Ishikawa (cell line): Measurements from ENCODE around the gene SCN2B.

Experiments
- CEBPB ChIP-seq: IDR thresholded peaks from 2 replicates; pipeline ENCODE4 v1.6.1; 2012
- EP300 ChIP-seq: IDR thresholded peaks from 2 replicates; pipeline ENCODE4 v1.6.1; 2012; ENCODE audit warnings: borderline replicate concordance
- RAD21 ChIP-seq: IDR thresholded peaks from 2 replicates; pipeline ENCODE4 v1.6.1; 2012; ENCODE audit warnings: low read depth
- TCF12 ChIP-seq: IDR thresholded peaks from 2 replicates; pipeline ENCODE4 v1.6.1; 2012; ENCODE audit warnings: low read depth
- TEAD4 ChIP-seq: IDR thresholded peaks from 2 replicates; pipeline ENCODE4 v1.6.1; 2012
- ZBTB7A ChIP-seq: IDR thresholded peaks from 2 replicates; pipeline ENCODE4 v1.6.1; 2012; ENCODE audit warnings: low read depth
- TF ChIP-seq, protein P1 (sequence below): IDR thresholded peaks from 2 replicates; pipeline ENCODE4 v1.6.1; 2012; ENCODE audit warnings: low read depth, mild to moderate bottlenecking

DNA sequence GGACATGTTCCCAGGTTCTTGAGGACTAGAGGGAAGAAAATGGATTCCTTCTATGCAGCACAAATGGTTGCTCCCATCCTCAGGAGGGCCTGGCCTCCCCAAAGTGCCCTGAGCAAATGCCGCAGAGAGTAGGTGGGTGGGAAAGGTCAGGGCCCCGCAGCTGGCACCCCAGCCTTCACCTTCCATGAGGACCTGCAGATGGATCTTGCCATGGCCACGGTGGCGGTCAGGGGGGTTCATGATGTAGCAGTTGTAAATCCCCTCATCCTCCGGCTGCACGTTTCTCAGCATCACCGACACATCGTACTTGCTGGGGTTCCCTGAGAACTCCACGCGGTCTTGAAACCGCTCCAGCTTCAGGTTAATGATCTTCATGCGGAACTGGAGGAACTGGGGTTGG lies 8.5 kb downstream of the SCN2B start:
- no peak for TF ChIP-seq EP300
- TF ChIP-seq RAD21 = no peak
- TF ChIP-seq, protein P1, sequence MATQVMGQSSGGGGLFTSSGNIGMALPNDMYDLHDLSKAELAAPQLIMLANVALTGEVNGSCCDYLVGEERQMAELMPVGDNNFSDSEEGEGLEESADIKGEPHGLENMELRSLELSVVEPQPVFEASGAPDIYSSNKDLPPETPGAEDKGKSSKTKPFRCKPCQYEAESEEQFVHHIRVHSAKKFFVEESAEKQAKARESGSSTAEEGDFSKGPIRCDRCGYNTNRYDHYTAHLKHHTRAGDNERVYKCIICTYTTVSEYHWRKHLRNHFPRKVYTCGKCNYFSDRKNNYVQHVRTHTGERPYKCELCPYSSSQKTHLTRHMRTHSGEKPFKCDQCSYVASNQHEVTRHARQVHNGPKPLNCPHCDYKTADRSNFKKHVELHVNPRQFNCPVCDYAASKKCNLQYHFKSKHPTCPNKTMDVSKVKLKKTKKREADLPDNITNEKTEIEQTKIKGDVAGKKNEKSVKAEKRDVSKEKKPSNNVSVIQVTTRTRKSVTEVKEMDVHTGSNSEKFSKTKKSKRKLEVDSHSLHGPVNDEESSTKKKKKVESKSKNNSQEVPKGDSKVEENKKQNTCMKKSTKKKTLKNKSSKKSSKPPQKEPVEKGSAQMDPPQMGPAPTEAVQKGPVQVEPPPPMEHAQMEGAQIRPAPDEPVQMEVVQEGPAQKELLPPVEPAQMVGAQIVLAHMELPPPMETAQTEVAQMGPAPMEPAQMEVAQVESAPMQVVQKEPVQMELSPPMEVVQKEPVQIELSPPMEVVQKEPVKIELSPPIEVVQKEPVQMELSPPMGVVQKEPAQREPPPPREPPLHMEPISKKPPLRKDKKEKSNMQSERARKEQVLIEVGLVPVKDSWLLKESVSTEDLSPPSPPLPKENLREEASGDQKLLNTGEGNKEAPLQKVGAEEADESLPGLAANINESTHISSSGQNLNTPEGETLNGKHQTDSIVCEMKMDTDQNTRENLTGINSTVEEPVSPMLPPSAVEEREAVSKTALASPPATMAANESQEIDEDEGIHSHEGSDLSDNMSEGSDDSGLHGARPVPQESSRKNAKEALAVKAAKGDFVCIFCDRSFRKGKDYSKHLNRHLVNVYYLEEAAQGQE = no peak
- TF ChIP-seq ZBTB7A = no peak
- no peak for TF ChIP-seq CEBPB
- TF ChIP-seq TEAD4 = no peak
- no peak for TF ChIP-seq TCF12
